Measurements from ENCODE around the gene OLIG2. TPM values are rescaled to one million over a fixed set of nuclear protein-coding genes. Genes with fewer than 3 reads are reported as not detected.

Gene OLIG2
- total and polyA plus RNA-seq, 3 experiments from 2014 or later, result not detected

DNA sequence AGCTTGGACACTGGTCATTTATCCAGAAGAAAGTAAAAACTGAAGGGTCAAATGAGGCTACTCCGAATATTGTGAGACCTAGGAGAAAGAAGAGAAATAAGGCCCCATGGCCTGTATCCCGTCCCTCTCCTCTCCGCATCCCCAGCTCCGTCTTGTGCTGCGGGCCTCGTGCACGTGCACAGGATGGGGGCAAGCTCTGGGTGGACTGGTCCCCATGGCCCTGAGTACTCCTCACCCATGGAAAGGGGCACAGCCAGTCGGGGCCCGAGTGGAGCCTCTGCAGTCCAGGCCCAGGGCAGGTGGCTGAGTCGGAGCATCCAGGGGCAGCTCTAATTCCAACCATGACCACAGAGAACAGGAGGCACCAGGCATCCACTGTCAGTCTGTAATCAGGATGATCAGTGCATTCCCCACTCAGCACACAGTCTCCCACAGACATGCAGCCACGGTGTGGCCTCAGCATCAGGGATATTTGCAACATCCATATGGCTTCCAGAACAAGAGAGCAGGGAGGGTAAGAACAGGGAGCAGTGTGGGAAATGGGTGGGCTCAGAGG, 31.7 kb downstream of the OLIG2 start:
- Mint-ChIP-seq H3K36me3 (peaks cover 0 to 4% (median 1%) of the 10 kb centered on the region in 3 donors), H3K27ac (no peak overlapping the region), H3K4me3 (no peak overlapping the region), H3K4me1 (peaks cover 14 to 16% (median 14%) of the 10 kb centered on the region in 3 donors), H3K9me3 (no peaks in the 10 kb centered on the region), H3K27me3 (peaks cover 23 to 29% of the 10 kb centered on the region in 2 donors)
- no peak for DNase-seq
- ChIA-PET CTCF (no interaction called here), POLR2A (no interaction called here)
- Histone ChIP-seq H3K4me3 (ENCODE audit: low read length) (no peak overlapping the region), H3K4me1 (ENCODE audit: insufficient read depth, low read length) (no peaks in the 10 kb centered on the region), H3K27me3 (ENCODE audit: insufficient read depth, low read length, poor library complexity, severe bottlenecking) (no peaks in the 10 kb centered on the region), H3K9me3 (ENCODE audit: low read length) (no peaks in the 10 kb centered on the region), H3K27ac (ENCODE audit: low read depth, low read length) (no peak overlapping the region), H3K36me3 (ENCODE audit: insufficient read depth, low read length) (no peaks in the 10 kb centered on the region)

DNA sequence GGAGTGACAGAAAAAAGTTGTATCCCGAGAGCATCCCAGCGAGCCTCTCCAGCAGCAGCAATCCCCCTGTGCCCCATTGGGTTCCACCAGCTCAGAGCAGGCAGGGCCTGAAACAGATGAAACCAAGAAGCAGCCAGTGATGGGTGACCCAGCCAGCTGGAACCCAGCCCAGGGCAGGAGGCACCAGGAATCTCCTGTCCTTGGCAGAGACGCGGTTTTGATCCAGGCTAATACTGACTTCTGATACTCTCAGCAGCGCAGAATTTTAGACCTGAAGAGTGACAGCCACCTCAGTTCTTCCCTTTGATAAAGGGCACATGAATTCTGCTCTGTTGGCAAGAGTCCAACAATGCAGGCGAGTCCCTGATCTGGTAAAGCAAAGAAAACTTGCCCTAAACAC, 32.8 kb downstream of the OLIG2 start:
- Histone ChIP-seq H3K27ac (ENCODE audit: low read depth, low read length) (no peak overlapping the region), H3K4me1 (ENCODE audit: insufficient read depth, low read length) (no peaks in the 10 kb centered on the region), H3K4me3 (ENCODE audit: low read length) (no peak overlapping the region), H3K9me3 (ENCODE audit: low read length) (no peaks in the 10 kb centered on the region), H3K36me3 (ENCODE audit: insufficient read depth, low read length) (no peaks in the 10 kb centered on the region), H3K27me3 (ENCODE audit: insufficient read depth, low read length, poor library complexity, severe bottlenecking) (peaks cover under 1% of the 10 kb centered on the region)
- Mint-ChIP-seq H3K9me3 (no peaks in the 10 kb centered on the region), H3K27me3 (peaks cover 26 to 35% of the 10 kb centered on the region in 2 donors), H3K4me3 (no peak overlapping the region), H3K27ac (no peak overlapping the region), H3K4me1 (peaks cover 14 to 16% (median 14%) of the 10 kb centered on the region in 3 donors), H3K36me3 (peaks cover 0 to 4% (median 0%) of the 10 kb centered on the region in 3 donors)
- CTCF ChIA-PET, result no interaction called here
- POLR2A ChIA-PET, result no interaction called here
- DNase-seq, result no peak

DNA sequence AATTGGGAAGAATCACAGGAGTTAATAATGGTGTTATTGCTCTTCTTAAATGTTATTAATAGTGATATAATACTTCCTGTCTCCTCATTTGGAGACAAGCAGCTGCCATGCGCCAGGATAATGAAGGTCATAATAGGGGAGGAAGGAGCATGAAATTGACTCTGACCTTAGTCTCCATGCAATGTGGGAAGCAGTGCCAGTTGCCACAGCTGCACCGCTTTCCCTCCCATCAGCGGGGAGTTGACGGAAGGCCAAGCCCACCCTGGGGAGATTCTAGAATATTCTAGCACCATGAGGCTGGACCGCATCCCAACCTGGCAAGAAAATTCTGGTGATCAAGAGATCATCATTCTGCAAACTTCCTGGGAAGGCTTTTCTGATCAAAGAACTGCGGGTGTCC, 33.2 kb downstream of the OLIG2 start:
- CTCF ChIA-PET, result no interaction called here
- Mint-ChIP-seq H3K4me1 (peaks cover 14 to 16% (median 14%) of the 10 kb centered on the region in 3 donors), H3K27me3 (peaks cover 26 to 36% of the 10 kb centered on the region in 2 donors), H3K27ac (no peak overlapping the region), H3K9me3 (no peaks in the 10 kb centered on the region), H3K36me3 (peaks cover 0 to 4% (median 0%) of the 10 kb centered on the region in 3 donors), H3K4me3 (peak overlapping the region in 2 of 7 donors; percentile 41 to 44)
- H3K9me3 ChIP-seq (ENCODE audit: low read length), result no peaks in the 10 kb centered on the region
- no peaks in the 10 kb centered on the region for H3K4me1 ChIP-seq (ENCODE audit: insufficient read depth, low read length)
- no peaks in the 10 kb centered on the region for H3K36me3 ChIP-seq (ENCODE audit: insufficient read depth, low read length)
- no peak overlapping the region for H3K4me3 ChIP-seq (ENCODE audit: low read length)
- POLR2A ChIA-PET, result no interaction called here
- H3K27me3 ChIP-seq (ENCODE audit: insufficient read depth, low read length, poor library complexity, severe bottlenecking), result peaks cover 4% of the 10 kb centered on the region
- no peak for DNase-seq
- no peak overlapping the region for H3K27ac ChIP-seq (ENCODE audit: low read depth, low read length)

DNA sequence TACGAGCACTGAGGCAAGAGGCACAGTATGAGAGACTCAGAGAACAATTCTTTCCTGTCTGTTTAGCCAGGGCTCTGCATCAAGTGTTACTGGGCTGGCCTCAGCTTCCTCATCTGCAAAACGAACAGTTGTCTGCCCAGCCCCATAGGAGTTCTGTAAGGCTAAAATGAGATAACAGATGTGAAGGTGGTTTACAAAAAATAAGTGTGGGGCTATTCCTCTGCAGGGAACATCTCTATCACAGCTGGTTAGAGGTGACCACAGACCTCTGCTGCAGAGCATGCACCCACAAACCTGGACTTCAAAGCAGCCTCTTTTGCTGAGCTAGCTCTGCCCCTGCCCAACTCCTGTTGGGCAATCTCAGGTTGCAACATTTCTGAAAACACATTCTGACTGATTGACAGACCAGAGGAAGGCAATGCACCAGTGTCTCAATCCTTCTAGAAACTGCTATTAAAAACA, 33.7 kb downstream of the OLIG2 start:
- Mint-ChIP-seq H3K27ac (peak overlapping the region in 1 of 8 donors; percentile 39), H3K4me1 (peaks cover 14 to 16% (median 14%) of the 10 kb centered on the region in 3 donors), H3K9me3 (no peaks in the 10 kb centered on the region), H3K4me3 (peak overlapping the region in 1 of 7 donors; percentile 38), H3K36me3 (peaks cover 0 to 4% (median 0%) of the 10 kb centered on the region in 3 donors), H3K27me3 (peaks cover 26 to 39% of the 10 kb centered on the region in 2 donors)
- DNase-seq, result peak in 1 of 5 donors; percentile 17
- no peak overlapping the region for H3K27ac ChIP-seq (ENCODE audit: low read depth, low read length)
- H3K4me1 ChIP-seq (ENCODE audit: insufficient read depth, low read length), result no peaks in the 10 kb centered on the region
- CTCF ChIA-PET, result no interaction called here
- H3K27me3 ChIP-seq (ENCODE audit: insufficient read depth, low read length, poor library complexity, severe bottlenecking), result peaks cover 4% of the 10 kb centered on the region
- H3K9me3 ChIP-seq (ENCODE audit: low read length), result no peaks in the 10 kb centered on the region
- H3K4me3 ChIP-seq (ENCODE audit: low read length), result no peak overlapping the region
- H3K36me3 ChIP-seq (ENCODE audit: insufficient read depth, low read length), result no peaks in the 10 kb centered on the region
- POLR2A ChIA-PET, result no interaction called here

DNA sequence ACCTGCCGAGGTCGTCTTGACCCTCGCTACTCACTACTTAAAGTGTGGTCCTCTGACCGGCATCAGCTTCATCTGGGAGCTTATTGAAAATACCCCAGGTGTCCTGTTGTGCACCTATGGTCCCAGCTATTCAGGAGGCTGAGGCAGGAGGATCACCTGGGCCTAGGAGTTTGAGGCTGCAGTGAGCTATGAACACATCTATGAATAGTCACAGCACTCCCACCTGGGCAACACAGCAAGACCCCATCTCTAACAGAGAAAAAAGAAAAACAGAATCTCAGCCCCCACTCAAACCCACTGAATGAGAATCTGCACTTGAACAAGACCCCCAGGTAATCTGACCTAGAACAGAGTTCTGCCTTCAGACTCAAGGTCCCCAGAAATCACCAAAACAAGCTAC, 35.5 kb downstream of the OLIG2 start:
- POLR2A ChIA-PET, result no interaction called here
- Histone ChIP-seq H3K4me3 (ENCODE audit: low read length) (no peak overlapping the region), H3K36me3 (ENCODE audit: insufficient read depth, low read length) (no peaks in the 10 kb centered on the region), H3K4me1 (ENCODE audit: insufficient read depth, low read length) (no peaks in the 10 kb centered on the region), H3K27me3 (ENCODE audit: insufficient read depth, low read length, poor library complexity, severe bottlenecking) (peaks cover 4% of the 10 kb centered on the region), H3K27ac (ENCODE audit: low read depth, low read length) (no peak overlapping the region), H3K9me3 (ENCODE audit: low read length) (no peaks in the 10 kb centered on the region)
- Mint-ChIP-seq H3K4me1 (peaks cover 14 to 16% (median 14%) of the 10 kb centered on the region in 3 donors), H3K27ac (no peak overlapping the region), H3K27me3 (peaks cover 29 to 49% of the 10 kb centered on the region in 2 donors), H3K9me3 (no peaks in the 10 kb centered on the region), H3K36me3 (no peaks in the 10 kb centered on the region), H3K4me3 (no peak overlapping the region)
- CTCF ChIA-PET, result no interaction called here
- DNase-seq, result no peak

DNA sequence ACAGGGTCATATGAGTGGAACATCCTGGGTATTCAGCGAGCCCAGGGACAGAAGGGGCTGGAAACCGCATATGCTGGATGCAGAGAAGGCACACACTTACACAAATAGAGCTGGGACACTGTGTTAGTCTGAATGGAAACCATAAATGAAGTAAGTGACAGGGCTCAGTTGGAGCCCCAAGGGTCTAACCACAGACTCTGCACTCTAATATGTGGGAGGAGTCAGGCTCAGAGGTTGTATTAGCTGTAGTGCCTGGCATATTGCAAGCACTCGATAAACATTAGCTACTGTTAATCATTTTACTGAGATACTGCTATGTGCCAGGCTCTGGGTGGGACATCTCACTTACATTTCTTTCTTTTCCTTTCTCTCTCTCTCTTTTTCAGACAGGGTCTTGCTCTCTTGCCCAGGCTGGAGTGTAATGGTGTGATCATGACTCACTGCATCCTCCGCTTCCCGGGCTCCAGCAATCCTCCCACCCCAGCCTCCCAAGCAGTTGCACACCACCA, 37.7 kb downstream of the OLIG2 start:
- Mint-ChIP-seq H3K9me3 (no peaks in the 10 kb centered on the region), H3K4me3 (no peak overlapping the region), H3K36me3 (no peaks in the 10 kb centered on the region), H3K4me1 (peaks cover 14 to 16% (median 14%) of the 10 kb centered on the region in 3 donors), H3K27me3 (peaks cover 47 to 67% of the 10 kb centered on the region in 2 donors), H3K27ac (no peak overlapping the region)
- Histone ChIP-seq H3K27ac (ENCODE audit: low read depth, low read length) (no peak overlapping the region), H3K4me1 (ENCODE audit: insufficient read depth, low read length) (no peaks in the 10 kb centered on the region), H3K36me3 (ENCODE audit: insufficient read depth, low read length) (no peaks in the 10 kb centered on the region), H3K4me3 (ENCODE audit: low read length) (no peak overlapping the region), H3K9me3 (ENCODE audit: low read length) (no peaks in the 10 kb centered on the region), H3K27me3 (ENCODE audit: insufficient read depth, low read length, poor library complexity, severe bottlenecking) (peaks cover 6% of the 10 kb centered on the region)
- no peak for DNase-seq
- ChIA-PET POLR2A (no interaction called here), CTCF (no interaction called here)

DNA sequence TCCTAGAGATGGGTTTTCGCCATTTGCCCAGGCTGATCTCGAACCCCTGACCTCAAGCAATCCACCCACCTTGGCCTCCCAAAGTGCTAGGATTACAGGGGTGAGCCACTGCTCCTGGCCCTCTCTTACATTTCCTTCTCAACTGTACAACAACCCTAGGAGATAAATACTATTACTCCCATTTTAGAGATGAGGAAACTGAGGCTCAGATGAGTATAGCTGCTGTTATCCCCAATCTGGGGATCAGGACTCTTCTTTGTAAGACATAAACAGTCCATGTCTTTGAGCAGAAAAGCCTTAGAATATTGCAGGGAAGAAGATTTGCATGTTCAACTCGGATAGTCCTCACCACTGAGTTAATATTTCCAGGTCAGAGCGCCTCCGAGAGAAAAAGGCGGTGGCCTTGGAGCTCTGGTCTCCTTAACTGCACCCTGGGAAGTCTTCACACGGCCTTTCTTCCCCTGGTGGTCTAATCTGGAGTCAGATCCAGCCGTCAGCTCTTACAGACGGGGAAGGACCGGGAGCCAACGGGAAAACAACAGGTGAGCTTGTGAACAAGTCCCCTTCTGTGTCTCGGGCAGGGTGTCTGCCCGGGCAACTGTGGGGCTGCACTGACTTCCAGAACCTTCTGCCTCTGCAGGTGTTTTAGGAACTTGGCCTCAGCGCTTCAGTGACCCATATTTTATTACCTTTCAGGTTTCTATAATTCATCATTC, 38.3 kb downstream of the OLIG2 start:
- H3K27ac ChIP-seq (ENCODE audit: low read depth, low read length), result no peak overlapping the region
- Mint-ChIP-seq H3K27me3 (peaks cover 51 to 74% of the 10 kb centered on the region in 2 donors), H3K4me1 (peaks cover 10 to 13% (median 12%) of the 10 kb centered on the region in 3 donors), H3K36me3 (no peaks in the 10 kb centered on the region), H3K27ac (no peak overlapping the region), H3K9me3 (peaks cover 0 to 2% (median 0%) of the 10 kb centered on the region in 5 donors), H3K4me3 (no peak overlapping the region)
- H3K4me1 ChIP-seq (ENCODE audit: insufficient read depth, low read length), result no peaks in the 10 kb centered on the region
- no peak overlapping the region for H3K4me3 ChIP-seq (ENCODE audit: low read length)
- no peaks in the 10 kb centered on the region for H3K36me3 ChIP-seq (ENCODE audit: insufficient read depth, low read length)
- no peak for DNase-seq
- POLR2A ChIA-PET, result no interaction called here
- peaks cover 12% of the 10 kb centered on the region for H3K27me3 ChIP-seq (ENCODE audit: insufficient read depth, low read length, poor library complexity, severe bottlenecking)
- CTCF ChIA-PET, result no interaction called here
- no peaks in the 10 kb centered on the region for H3K9me3 ChIP-seq (ENCODE audit: low read length)

DNA sequence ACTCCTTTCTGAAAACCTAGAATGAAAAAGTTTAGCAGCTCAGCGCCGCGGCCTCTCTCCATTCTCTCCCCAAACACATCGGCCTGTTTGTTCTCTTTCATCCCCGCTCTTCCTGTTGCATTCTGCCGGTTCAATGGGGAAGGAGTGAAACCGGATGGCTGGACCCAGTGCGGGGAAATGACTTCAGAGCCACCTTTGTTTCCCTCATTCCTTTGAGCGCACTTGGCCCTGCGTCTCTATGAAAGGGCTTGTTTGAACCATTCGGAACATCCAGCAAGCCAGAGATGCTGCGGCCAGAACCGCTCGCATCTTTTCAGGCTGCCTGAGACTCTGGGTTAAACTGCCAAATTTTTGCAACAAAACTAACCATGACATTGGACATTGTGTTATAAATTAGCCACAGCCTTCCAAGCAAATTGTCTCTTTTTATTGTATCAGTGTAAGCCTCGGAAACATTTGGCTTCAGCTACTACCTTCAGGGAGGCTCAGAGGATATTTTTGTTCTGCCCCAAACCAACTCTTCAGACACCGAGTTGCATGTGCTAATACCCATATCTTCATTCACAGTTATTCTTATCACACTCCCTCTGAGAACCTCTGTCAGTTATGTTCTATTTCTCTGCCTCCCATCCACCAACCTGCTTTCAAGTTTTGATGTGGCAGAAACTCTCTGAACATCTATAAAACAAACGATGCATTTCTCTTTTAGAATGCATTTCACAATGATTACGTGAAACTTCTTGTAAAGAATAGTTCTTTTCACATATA, 39.1 kb downstream of the OLIG2 start:
- DNase-seq, result no peak
- Mint-ChIP-seq H3K4me1 (peaks cover 5 to 13% (median 10%) of the 10 kb centered on the region in 3 donors), H3K9me3 (peaks cover 0 to 2% (median 0%) of the 10 kb centered on the region in 5 donors), H3K4me3 (no peak overlapping the region), H3K27ac (no peak overlapping the region), H3K27me3 (peaks cover 58 to 81% of the 10 kb centered on the region in 2 donors), H3K36me3 (no peaks in the 10 kb centered on the region)
- H3K36me3 ChIP-seq (ENCODE audit: insufficient read depth, low read length), result no peaks in the 10 kb centered on the region
- no peak overlapping the region for H3K4me3 ChIP-seq (ENCODE audit: low read length)
- H3K27ac ChIP-seq (ENCODE audit: low read depth, low read length), result no peak overlapping the region
- POLR2A ChIA-PET, result no interaction called here
- no peaks in the 10 kb centered on the region for H3K4me1 ChIP-seq (ENCODE audit: insufficient read depth, low read length)
- CTCF ChIA-PET, result no interaction called here
- no peaks in the 10 kb centered on the region for H3K9me3 ChIP-seq (ENCODE audit: low read length)
- H3K27me3 ChIP-seq (ENCODE audit: insufficient read depth, low read length, poor library complexity, severe bottlenecking), result peaks cover 18% of the 10 kb centered on the region

Data from CD8-positive, alpha-beta memory T cell (primary cell).